Cerebellar nuclear complex (tissue), 1 donor: ENCODE measurements around the gene SIGLEC7.
"Not testable (repeated sequence)": the region's sequence is repeated elsewhere in the genome, so short reads cannot be mapped to it uniquely, and the experiment has no call there.

ENCODE experiments used
- DNase-seq, 2 experiments: peaks; one replicate each; lab custom pipeline; 2025; lab: John Stamatoyannopoulos, UW

Gene SIGLEC7

GRCh38 chr19:51139299-51140014, 2.6 kb upstream of the SIGLEC7 start:
- no peak for DNase-seq

- no peak for DNase-seq
Measured at GRCh38 chr19:51140441-51140840, 1.7 kb upstream of the SIGLEC7 start.

GRCh38 chr19:51141181-51141580, 920 bp upstream of the SIGLEC7 start:
- DNase-seq, result no peak

GRCh38 chr19:51142809-51143475, 841 bp downstream of the SIGLEC7 start:
- DNase-seq, result not testable (repeated sequence)

GRCh38 chr19:51143486-51143885, 1.4 kb downstream of the SIGLEC7 start:
- no peak for DNase-seq

- DNase-seq, result no peak
Measured at GRCh38 chr19:51144482-51145045, 2.5 kb downstream of the SIGLEC7 start.

GRCh38 chr19:51145916-51146493, 3.9 kb downstream of the SIGLEC7 start:
- no peak for DNase-seq

GRCh38 chr19:51146751-51147150, 4.7 kb downstream of the SIGLEC7 start:
- no peak for DNase-seq

GRCh38 chr19:51147663-51148062, 5.6 kb downstream of the SIGLEC7 start:
- no peak for DNase-seq

GRCh38 chr19:51148580-51148979, 6.5 kb downstream of the SIGLEC7 start:
- no peak for DNase-seq

GRCh38 chr19:51150627-51151026, 8.5 kb downstream of the SIGLEC7 start:
- DNase-seq, result no peak

- DNase-seq, result no peak
Measured at GRCh38 chr19:51156710-51157109, 14.6 kb downstream of the SIGLEC7 start.

GRCh38 chr19:51157265-51157664, 15.2 kb downstream of the SIGLEC7 start:
- DNase-seq, result no peak

GRCh38 chr19:51158474-51159129, 16.5 kb downstream of the SIGLEC7 start:
- DNase-seq, result no peak

GRCh38 chr19:51159656-51160055, 17.6 kb downstream of the SIGLEC7 start:
- no peak for DNase-seq

DNA sequence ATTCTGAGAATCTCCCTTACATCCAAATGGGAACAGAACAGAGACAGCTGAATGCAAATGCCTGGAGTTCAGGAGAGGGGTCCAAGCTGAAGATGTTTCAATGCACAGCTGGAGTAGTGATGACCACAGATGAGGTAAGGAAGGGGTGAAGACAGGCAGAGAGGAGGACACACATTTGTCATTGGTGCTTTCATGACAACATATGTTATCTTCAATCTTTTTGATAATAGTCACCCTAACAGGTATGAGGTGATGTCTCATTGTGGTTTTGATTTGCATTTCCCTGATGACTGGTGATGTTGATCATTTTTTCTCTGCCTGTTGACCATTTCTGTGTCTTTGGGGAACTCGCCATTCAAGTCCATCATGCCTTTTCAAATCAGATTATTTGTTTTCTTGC, 19.2 kb downstream of the SIGLEC7 start:
- no peak for DNase-seq

DNA sequence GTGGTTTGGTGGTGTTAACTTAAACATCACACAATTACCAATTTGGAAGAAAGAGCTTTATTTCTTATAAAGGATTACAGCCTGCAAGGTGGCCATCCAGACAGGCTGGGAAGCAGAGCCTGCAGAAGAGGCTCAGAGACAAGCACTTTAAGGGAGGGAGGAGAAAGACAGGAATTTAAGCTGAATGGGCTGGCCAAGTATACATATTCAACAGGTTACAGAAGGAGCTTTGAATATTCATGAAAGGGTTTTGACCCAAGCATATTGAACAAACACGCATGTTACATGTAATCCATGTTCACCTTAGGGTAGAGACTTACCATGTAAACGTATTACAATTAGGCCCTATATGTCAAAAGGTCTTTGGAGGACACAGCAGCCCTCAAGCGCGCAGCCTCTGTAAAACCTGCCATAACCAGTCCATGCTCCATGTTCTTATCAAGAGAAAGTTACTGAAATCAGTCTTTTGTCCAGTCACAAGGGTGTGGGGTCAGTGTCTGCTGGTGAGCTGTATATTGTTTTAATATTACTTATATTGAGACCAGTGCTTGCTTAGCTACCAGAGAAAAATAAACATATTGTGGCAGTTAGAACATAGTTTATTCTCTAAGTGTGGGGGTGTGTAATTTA, 19.9 kb downstream of the SIGLEC7 start:
- DNase-seq, result no peak

DNA sequence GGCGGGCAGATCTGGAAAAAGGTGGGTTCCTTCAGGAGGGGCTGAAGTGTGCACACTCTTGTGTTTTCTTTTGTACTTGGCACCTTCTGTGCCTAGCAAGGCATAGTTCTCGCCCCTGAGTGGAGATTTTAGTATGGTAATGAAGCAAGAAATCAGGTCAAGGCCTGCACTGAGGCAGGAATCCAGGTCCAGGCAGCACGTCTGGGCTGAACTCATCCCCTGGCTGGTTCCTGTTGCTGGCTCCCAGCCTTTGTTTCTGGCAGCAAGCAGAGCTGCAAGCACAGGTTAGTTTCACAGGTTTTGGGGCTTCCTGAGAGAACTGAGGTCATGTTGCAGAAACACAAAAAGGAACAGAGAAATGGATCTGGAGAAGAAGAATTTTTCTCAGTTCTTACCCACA, 21.2 kb downstream of the SIGLEC7 start:
- peak; percentile 71 to 80 for DNase-seq

GRCh38 chr19:51164215-51164614, 22.1 kb downstream of the SIGLEC7 start:
- no peak for DNase-seq

- DNase-seq, result no peak
Measured at GRCh38 chr19:51166846-51167490, 24.9 kb downstream of the SIGLEC7 start.

DNA sequence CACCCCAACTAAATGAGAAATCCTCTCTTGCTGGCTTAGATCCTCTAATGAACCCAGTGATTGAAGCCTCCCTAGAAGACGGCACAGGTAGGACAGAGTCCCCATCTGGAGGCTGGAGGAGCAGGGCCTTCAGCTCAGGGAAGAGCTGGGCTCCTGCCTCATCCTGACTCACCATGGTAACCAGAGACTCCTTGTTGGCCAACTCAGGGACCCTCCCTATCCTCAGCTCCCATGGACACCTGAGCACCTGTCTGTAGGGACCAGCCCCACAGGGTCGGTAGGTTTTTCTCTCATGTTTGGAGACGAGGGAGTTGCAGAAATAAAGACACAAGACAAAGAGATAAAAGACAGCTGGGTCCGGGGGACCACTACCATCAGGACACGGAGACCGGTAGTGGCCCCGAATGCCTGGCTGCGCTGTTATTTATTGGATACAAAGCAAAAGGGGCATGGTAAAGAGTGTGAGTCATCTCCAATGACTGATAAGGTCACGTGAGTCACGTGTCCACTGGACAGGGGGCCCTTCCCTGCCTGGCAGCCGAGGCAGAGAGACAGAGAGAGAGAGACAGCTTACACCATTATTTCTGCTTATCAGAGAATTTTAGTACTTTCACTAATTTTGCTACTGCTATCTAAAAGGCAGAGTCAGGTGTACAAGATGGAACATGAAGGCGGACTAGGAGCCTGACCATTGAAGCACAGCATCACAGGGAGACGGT, 26.6 kb downstream of the SIGLEC7 start:
- no peak for DNase-seq
